GM10248 (cell line): ENCODE results near the gene FHOD3.

ENCODE experiments used
- CTCF ChIA-PET: fragments of 300-600 bp; sonication (Branson Sonifier 250); formaldehyde crosslinking; extraction: SDS; loops from one replicate; lab custom pipeline; 2021; ENCODE audit warnings: antibody characterized with exemption; lab: Yijun Ruan, JAX
- POLR2A ChIA-PET: fragments of 350-650 bp; sonication (Branson Sonifier 250); formaldehyde crosslinking; extraction: SDS; loops from one replicate; lab custom pipeline; 2020; ENCODE audit warnings: antibody characterized with exemption; lab: Yijun Ruan, JAX
- DNase-seq: peaks from one replicate; pipeline ENCODE4 v3.0.0; 2012; ENCODE audit errors: extremely low spot score
- TF ChIP-seq, protein P1 (sequence below): IDR thresholded peaks from 2 replicates; pipeline ENCODE4 v1.5.1; 2012; ENCODE audit warnings: mild to moderate bottlenecking, low read depth; ENCODE audit errors: extremely low read depth, missing control alignments, control extremely low read depth

The FHOD3 gene

DNA sequence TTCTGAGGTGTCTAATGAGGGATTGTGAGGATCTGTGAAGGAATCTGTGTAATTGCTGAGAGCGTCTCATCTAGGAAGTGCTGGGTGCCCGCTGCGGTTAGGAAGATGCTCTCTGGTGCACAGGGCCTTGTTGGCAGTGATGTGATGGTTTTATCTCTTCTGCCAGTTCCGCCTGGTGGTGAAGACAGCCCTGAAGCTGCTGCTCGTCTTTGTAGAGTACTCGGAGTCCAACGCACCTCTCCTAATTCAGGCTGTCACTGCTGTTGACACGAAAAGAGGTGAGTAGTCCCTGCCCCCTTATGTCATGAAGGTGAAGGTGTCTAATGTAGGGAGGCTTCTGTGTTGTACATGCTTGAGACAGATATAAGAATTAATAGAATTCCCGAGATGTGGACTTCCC is 297.1 kb downstream of the FHOD3 start:
- DNase-seq = no peak
- ChIA-PET CTCF (no interaction called here), POLR2A (no interaction called here)
- TF ChIP-seq, protein P1, sequence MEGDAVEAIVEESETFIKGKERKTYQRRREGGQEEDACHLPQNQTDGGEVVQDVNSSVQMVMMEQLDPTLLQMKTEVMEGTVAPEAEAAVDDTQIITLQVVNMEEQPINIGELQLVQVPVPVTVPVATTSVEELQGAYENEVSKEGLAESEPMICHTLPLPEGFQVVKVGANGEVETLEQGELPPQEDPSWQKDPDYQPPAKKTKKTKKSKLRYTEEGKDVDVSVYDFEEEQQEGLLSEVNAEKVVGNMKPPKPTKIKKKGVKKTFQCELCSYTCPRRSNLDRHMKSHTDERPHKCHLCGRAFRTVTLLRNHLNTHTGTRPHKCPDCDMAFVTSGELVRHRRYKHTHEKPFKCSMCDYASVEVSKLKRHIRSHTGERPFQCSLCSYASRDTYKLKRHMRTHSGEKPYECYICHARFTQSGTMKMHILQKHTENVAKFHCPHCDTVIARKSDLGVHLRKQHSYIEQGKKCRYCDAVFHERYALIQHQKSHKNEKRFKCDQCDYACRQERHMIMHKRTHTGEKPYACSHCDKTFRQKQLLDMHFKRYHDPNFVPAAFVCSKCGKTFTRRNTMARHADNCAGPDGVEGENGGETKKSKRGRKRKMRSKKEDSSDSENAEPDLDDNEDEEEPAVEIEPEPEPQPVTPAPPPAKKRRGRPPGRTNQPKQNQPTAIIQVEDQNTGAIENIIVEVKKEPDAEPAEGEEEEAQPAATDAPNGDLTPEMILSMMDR = no peak

DNA sequence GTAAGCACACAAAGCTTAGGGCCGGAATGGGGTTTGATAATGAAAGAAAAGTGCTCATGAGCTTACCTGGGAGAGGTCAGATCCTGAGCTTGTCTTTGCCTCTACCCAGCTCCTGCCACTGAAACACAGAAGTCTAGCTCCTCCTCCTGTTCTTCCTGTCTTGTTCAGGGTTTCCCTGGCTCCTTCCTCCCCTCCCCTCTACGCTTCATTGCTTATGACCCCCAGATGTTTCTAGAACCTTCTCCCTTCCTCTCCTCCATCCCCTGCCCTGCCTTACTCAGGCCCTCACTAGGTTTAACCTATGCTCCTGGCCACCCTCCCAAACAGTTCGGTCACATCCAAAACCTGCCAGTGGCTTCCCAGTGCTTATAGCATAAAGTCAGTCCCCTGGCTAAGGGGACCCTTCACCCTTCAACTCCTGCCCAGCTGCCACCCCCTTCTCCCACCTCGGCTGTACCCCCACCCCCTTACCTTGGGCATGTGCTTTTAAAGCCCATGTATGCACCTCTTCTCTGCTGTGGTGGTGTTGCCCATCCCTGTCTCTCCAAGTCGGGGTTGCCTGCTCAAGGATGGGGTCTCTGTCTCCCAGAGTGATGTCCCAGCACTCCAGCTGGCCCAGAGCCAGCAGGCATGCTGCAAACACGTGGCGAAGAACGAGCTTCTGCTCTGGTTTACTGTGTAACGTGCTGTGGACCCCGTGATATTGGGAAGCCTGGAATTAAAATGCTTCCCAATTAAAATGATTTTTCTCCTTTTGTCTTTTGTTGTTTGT is 297.7 kb downstream of the FHOD3 start:
- TF ChIP-seq, protein P1 = no peak
- ChIA-PET POLR2A (no interaction called here), CTCF (no interaction called here)
- DNase-seq = no peak

DNA sequence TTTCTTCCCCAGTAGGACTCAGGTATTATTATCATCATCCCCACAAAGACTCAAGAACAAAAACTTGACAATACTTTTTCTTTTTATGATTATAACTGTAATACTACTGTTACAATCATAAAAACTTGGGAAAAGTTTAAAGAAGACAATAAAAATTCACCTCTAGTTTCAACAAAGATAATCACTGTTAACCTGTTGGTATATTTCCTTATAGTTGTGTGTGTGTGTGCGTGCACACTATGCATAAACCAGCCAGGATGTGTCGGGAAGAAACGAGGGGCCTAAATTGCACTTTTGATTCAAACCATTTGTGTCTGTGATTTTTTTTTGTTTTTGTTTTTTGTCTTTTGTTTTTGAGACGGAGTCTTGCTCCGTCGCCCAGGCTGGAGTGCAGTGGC is 298.3 kb downstream of the FHOD3 start:
- CTCF ChIA-PET = no interaction called here
- TF ChIP-seq, protein P1 = no peak
- DNase-seq = no peak
- POLR2A ChIA-PET = no interaction called here

DNA sequence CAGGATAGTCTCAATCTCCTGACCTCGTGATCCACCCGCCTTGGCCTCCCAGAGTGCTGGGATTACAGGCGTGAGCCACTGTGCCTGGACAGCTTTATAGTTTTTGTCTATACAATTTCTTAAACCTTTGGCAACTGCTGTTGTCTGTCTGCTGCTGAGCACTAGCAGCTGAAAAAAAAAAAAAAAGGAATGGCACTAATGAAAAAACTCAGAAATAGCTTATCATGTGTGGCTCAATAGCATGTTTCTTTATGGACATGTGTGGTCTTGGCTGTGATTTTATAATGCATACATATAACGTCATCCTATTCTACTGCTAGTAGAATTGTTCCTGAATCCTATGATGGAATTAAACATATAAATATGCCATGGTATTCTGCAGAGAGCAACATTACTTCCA is 300.1 kb downstream of the FHOD3 start:
- TF ChIP-seq, protein P1 = no peak
- ChIA-PET CTCF (interaction anchor here (0.9 to 1.4 kb wide), 2 partner anchors 10 to 11 kb away, joined by 3 to 6 read pairs; no protein-coding TSS in a partner anchor), POLR2A (no interaction called here)
- no peak for DNase-seq

DNA sequence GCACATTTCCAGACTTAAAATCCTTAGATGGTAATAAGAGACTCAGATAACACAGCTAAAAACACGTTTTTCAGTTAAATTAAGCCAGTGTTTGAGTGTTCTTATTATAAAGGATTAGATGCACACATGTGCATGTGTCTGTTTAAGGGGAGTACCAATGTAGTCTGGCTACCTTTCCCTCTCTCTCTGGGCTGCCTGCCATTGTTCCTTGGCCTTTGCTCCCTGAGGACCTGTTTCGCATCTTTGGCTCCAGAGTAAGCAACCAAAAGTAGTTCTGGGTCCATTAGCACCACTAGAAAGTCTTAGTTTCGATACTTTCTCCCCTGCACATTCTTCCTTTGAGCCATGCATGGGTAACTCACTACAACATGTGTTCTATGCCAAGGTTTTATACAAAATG is 303.0 kb downstream of the FHOD3 start:
- CTCF ChIA-PET = interaction anchor here (1.6 kb wide), 1 partner anchor 88 kb away, joined by 4 read pairs; no protein-coding TSS in a partner anchor
- DNase-seq = no peak

DNA sequence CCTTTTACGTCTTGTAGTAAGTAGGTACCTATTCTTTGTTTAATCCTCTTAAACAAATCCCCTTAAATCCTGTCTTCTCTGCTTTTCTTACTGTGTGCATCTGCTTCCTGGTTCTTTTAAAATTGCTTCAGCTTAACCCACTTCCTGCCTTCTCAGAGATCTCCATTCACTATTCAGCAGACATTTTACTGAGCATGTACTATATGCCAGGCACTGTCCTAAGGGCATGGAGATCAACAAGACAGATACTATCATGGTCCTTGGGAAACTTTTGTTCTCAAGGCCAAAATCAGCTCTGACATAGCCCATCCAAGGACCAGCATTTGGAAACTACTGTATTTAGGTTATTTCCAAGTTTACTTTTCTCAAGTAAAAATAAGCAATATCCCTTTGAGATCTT is 303.8 kb downstream of the FHOD3 start:
- POLR2A ChIA-PET = no interaction called here
- TF ChIP-seq, protein P1 = no peak
- no peak for DNase-seq
- CTCF ChIA-PET = interaction anchor here (0.7 to 1.6 kb wide), 2 partner anchors 30 to 87 kb away, joined by 4 read pairs; no protein-coding TSS in a partner anchor

More for the DNA sequence above, 303.0 kb downstream of the FHOD3 start:
- POLR2A ChIA-PET = no interaction called here
- TF ChIP-seq, protein P1 = no peak
